SK-N-SH treated with all-trans-retinoic acid at 6 μM for 48 hours (cell line): Measurements from ENCODE around the gene NFYB.

Experiments
- CREB5 ChIP-seq: fragments of 250-450 bp; sonication (Bioruptor Pico); IDR thresholded peaks from 2 replicates; pipeline ENCODE4 v1.5.1; 2020; ENCODE audit warnings: low read depth, mild to moderate bottlenecking, moderate library complexity
- CSDC2 ChIP-seq: fragments of 250-450 bp; sonication (Bioruptor Pico); IDR thresholded peaks from 2 replicates; pipeline ENCODE4 v1.5.0; 2020; ENCODE audit warnings: mild to moderate bottlenecking, moderate library complexity
- ESRRG ChIP-seq: fragments of 250-450 bp; sonication (Bioruptor Pico); IDR thresholded peaks from 2 replicates; pipeline ENCODE4 v1.6.1; 2021; ENCODE audit warnings: mild to moderate bottlenecking
- GLIS3 ChIP-seq: fragments of 250-450 bp; sonication (Bioruptor Pico); IDR thresholded peaks from 2 replicates; pipeline ENCODE4 v1.5.0; 2020; ENCODE audit warnings: mild to moderate bottlenecking, moderate library complexity
- OSR1 ChIP-seq: fragments of 250-450 bp; sonication (Bioruptor Pico); IDR thresholded peaks from 2 replicates; pipeline ENCODE4 v1.8.0; 2022; ENCODE audit warnings: moderate library complexity, mild to moderate bottlenecking, inconsistent platforms
- PATZ1 ChIP-seq: fragments of 250-450 bp; sonication (Bioruptor Pico); IDR thresholded peaks from 2 replicates; pipeline ENCODE4 v1.8.0; 2020; ENCODE audit warnings: mild to moderate bottlenecking, moderate library complexity, borderline replicate concordance
- RARB ChIP-seq: fragments of 250-450 bp; sonication (Bioruptor Pico); IDR thresholded peaks from 2 replicates; pipeline ENCODE4 v1.8.0; 2021; ENCODE audit warnings: mild to moderate bottlenecking, moderate library complexity
- TCF4 ChIP-seq: fragments of 250-450 bp; sonication (Bioruptor Pico); IDR thresholded peaks from 2 replicates; pipeline ENCODE4 v1.8.0; 2021; ENCODE audit warnings: mild to moderate bottlenecking, moderate library complexity, borderline replicate concordance
- ZC3H10 ChIP-seq: fragments of 250-450 bp; sonication (Bioruptor Pico); IDR thresholded peaks from 2 replicates; pipeline ENCODE4 v1.5.1; 2021; ENCODE audit warnings: mild to moderate bottlenecking, moderate library complexity
- ZFP30 ChIP-seq: fragments of 450-650 bp; formaldehyde crosslinking; IDR thresholded peaks from 2 replicates; pipeline ENCODE4 v1.5.0; 2022; ENCODE audit warnings: mild to moderate bottlenecking, moderate library complexity
- ZNF70 ChIP-seq: fragments of 450-650 bp; formaldehyde crosslinking; IDR thresholded peaks from 2 replicates; pipeline ENCODE4 v1.5.0; 2020; ENCODE audit warnings: mild to moderate bottlenecking, moderate library complexity

- TF ChIP-seq ZNF70 (CRISPR knock-in tag) (no peak), TCF4 (no peak), ZC3H10 (CRISPR knock-in tag) (no peak), ESRRG (CRISPR knock-in tag) (no peak), OSR1 (CRISPR knock-in tag) (no peak), PATZ1 (CRISPR knock-in tag) (no peak), CREB5 (no peak), CSDC2 (CRISPR knock-in tag) (no peak), RARB (CRISPR knock-in tag) (no peak), GLIS3 (no peak), ZFP30 (CRISPR knock-in tag) (no peak)
Observed at GRCh38 chr12:104106965-104107364, 31.0 kb downstream of the NFYB start.
